ENCODE data around the gene ACE2. TPM values are rescaled to one million over a fixed set of nuclear protein-coding genes. Genes with fewer than 3 reads are reported as not detected.

The ACE2 gene
- total RNA-seq, 1 donor from 2014 or later = not detected

DNA sequence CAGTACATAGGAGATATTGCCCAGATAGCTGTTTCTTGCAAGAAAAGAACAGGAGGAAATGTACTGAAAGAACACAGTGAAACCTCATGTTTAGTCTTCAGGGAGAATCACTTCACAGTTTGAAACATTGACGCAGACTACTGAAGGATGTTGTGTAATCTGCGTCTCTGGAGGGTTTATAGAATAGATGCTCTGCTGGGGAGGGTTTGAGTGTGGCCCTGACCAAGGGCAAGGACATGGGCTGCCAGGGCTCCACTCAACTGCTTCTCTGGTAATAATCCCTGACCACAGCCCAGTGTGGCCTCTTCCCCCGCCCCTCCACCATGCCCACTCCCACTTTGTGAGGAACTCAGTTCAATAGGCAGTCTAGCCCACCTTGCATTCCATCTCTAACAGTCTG lies 15.8 kb upstream of the ACE2 start:
- no peak for DNase-seq (ENCODE audit: extremely low spot score, unreplicated experiment)

DNA sequence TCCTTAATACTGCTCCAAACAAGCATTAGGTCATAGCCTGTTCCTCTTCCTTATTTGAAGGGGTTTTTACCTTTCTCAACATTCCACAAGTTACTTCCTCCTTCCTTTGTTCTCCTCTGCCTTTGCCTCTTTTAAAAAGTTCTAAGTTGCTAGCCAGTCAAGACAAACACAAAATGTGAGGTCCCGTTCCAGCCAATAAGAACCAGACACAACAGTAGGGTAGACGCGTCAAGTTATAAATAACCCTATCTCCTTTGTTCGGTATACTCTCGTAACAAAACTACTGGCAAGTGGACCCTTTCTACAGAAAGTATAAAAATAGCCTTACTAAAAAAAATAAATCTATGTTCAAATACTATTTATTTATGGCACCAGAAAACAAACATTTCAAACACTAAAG lies 6.3 kb upstream of the ACE2 start:
- peaks cover 3% of the 10 kb centered on the region for H3K9me3 Mint-ChIP-seq (ENCODE audit: unreplicated experiment)
- H3K27ac Mint-ChIP-seq (ENCODE audit: unreplicated experiment) = no peak overlapping the region
- no peaks in the 10 kb centered on the region for H3K36me3 Mint-ChIP-seq (ENCODE audit: unreplicated experiment)
- no peaks in the 10 kb centered on the region for H3K4me1 Mint-ChIP-seq (ENCODE audit: unreplicated experiment)
- TF ChIP-seq, protein P1, sequence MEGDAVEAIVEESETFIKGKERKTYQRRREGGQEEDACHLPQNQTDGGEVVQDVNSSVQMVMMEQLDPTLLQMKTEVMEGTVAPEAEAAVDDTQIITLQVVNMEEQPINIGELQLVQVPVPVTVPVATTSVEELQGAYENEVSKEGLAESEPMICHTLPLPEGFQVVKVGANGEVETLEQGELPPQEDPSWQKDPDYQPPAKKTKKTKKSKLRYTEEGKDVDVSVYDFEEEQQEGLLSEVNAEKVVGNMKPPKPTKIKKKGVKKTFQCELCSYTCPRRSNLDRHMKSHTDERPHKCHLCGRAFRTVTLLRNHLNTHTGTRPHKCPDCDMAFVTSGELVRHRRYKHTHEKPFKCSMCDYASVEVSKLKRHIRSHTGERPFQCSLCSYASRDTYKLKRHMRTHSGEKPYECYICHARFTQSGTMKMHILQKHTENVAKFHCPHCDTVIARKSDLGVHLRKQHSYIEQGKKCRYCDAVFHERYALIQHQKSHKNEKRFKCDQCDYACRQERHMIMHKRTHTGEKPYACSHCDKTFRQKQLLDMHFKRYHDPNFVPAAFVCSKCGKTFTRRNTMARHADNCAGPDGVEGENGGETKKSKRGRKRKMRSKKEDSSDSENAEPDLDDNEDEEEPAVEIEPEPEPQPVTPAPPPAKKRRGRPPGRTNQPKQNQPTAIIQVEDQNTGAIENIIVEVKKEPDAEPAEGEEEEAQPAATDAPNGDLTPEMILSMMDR (IDR thresholded peaks at IDR 0.05) = no peak
- no peak for DNase-seq (ENCODE audit: extremely low spot score, unreplicated experiment)
- peaks cover 4% of the 10 kb centered on the region for H3K27me3 Mint-ChIP-seq (ENCODE audit: unreplicated experiment)
- no peak overlapping the region for H3K4me3 Mint-ChIP-seq (ENCODE audit: unreplicated experiment)

More for the DNA sequence above, 15.8 kb upstream of the ACE2 start:
- no peaks in the 10 kb centered on the region for H3K27me3 Mint-ChIP-seq (ENCODE audit: unreplicated experiment)
- no peaks in the 10 kb centered on the region for H3K4me1 Mint-ChIP-seq (ENCODE audit: unreplicated experiment)
- H3K4me3 Mint-ChIP-seq (ENCODE audit: unreplicated experiment) = no peak overlapping the region
- H3K9me3 Mint-ChIP-seq (ENCODE audit: unreplicated experiment) = no peaks in the 10 kb centered on the region
- TF ChIP-seq, protein P1 (IDR thresholded peaks at IDR 0.05) = no peak
- no peaks in the 10 kb centered on the region for H3K36me3 Mint-ChIP-seq (ENCODE audit: unreplicated experiment)
- no peak overlapping the region for H3K27ac Mint-ChIP-seq (ENCODE audit: unreplicated experiment)

DNA sequence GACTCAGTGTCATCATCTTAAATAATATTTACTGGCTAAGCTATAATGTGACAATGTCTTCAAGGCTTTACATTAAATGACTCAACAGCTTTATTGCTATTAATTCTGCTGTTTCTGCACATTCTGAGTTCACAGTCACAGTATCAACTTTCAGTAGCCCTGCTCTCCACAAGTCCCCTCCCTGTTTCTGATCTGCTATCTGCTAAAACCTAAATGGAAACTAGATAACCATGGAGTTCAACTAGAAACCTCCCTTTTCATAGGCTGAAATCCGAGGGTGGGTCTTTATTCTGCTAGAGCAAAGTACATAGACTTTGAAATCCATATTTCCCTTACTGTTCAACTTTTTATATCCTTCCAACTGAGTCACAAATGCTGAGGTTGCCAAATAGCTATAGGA lies 5.4 kb upstream of the ACE2 start:
- Mint-ChIP-seq H3K9me3 (ENCODE audit: unreplicated experiment) (peaks cover 3% of the 10 kb centered on the region), H3K4me3 (ENCODE audit: unreplicated experiment) (no peak overlapping the region), H3K27ac (ENCODE audit: unreplicated experiment) (no peak overlapping the region), H3K36me3 (ENCODE audit: unreplicated experiment) (no peaks in the 10 kb centered on the region), H3K4me1 (ENCODE audit: unreplicated experiment) (no peaks in the 10 kb centered on the region), H3K27me3 (ENCODE audit: unreplicated experiment) (peaks cover 4% of the 10 kb centered on the region)
- TF ChIP-seq, protein P1 (IDR thresholded peaks at IDR 0.05) = no peak
- no peak for DNase-seq (ENCODE audit: extremely low spot score, unreplicated experiment)

DNA sequence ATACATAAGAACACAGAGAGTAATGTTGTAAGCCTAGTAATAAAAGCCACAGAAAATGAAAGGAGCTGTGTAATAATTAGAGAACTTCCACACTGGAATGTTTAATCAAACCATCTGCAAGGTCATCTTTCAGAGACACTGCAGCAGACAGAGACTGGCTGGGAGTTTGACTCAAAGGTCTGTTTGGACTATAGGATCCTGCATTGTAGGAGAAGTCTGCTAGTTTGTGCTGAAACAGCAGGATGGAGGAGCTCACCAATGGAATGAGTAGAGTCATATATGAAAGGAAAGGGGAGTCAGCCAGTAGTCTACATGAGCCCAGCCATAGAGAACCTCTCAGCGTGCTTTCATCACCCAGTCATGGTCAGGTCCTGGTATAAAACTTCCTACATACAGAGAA lies 4.5 kb upstream of the ACE2 start:
- Mint-ChIP-seq H3K9me3 (ENCODE audit: unreplicated experiment) (peaks cover under 1% of the 10 kb centered on the region), H3K27ac (ENCODE audit: unreplicated experiment) (no peak overlapping the region), H3K4me3 (ENCODE audit: unreplicated experiment) (no peak overlapping the region), H3K4me1 (ENCODE audit: unreplicated experiment) (no peaks in the 10 kb centered on the region), H3K36me3 (ENCODE audit: unreplicated experiment) (no peaks in the 10 kb centered on the region), H3K27me3 (ENCODE audit: unreplicated experiment) (peaks cover 4% of the 10 kb centered on the region)
- TF ChIP-seq, protein P1 (IDR thresholded peaks at IDR 0.05) = no peak
- no peak for DNase-seq (ENCODE audit: extremely low spot score, unreplicated experiment)

DNA sequence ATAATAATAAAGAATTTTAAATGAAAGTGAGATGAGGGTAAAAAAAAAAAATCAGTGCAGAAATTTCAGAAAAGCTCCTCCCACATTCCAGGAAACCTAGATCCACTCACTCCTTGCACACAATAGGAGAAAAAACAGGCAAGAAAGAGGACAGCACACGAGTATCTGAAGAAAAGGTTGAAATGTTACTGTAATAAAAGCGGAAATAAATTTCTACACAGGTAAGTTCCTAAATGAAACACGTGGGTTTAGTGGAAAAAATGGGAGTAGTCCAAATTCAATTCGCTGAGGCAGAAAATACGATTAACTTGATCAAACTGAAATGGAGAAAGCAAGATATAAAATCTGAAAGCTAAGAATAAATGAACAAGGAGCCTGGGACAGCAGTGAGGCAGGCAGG lies 2.0 kb upstream of the ACE2 start:
- H3K27me3 Mint-ChIP-seq (ENCODE audit: unreplicated experiment) = peaks cover 4% of the 10 kb centered on the region
- H3K9me3 Mint-ChIP-seq (ENCODE audit: unreplicated experiment) = no peaks in the 10 kb centered on the region
- H3K4me3 Mint-ChIP-seq (ENCODE audit: unreplicated experiment) = no peak overlapping the region
- TF ChIP-seq, protein P1 (IDR thresholded peaks at IDR 0.05) = no peak
- DNase-seq (ENCODE audit: extremely low spot score, unreplicated experiment) = no peak
- H3K4me1 Mint-ChIP-seq (ENCODE audit: unreplicated experiment) = no peaks in the 10 kb centered on the region
- no peak overlapping the region for H3K27ac Mint-ChIP-seq (ENCODE audit: unreplicated experiment)
- no peaks in the 10 kb centered on the region for H3K36me3 Mint-ChIP-seq (ENCODE audit: unreplicated experiment)

Data from osteocyte (in vitro differentiated cells).